Astrocyte (in vitro differentiated cells and primary cell): ENCODE results near the gene RNGTT. TPM values are rescaled to one million over a fixed set of nuclear protein-coding genes. Genes with fewer than 3 reads are reported as not detected.

Source experiments
- DNase-seq: peaks from one replicate; pipeline ENCODE4 v3.0.0-alpha.2; 2010; ENCODE audit warnings: low read depth
- FAIRE-seq: peaks from 2 replicates; lab custom pipeline; 2011; peaks lifted over from hg19 to GRCh38; lab: Jason Lieb, UNC
- H2AFZ ChIP-seq: 2 replicates; pipeline ENCODE4 v1.6.0; 2012; ENCODE audit warnings: low read depth, low read length, inconsistent platforms
- H3K27ac ChIP-seq: 2 replicates; pipeline ENCODE4 v1.5.1; 2011; ENCODE audit warnings: low read depth, low read length, inconsistent platforms
- H3K27me3 ChIP-seq: 2 replicates; pipeline ENCODE4 v1.6.0; 2011; ENCODE audit warnings: low read length, inconsistent platforms; ENCODE audit not compliant: insufficient read depth
- H3K36me3 ChIP-seq: 2 replicates; pipeline ENCODE4 v1.5.1; 2011; ENCODE audit warnings: low read length, inconsistent platforms; ENCODE audit not compliant: insufficient read depth
- H3K4me1 ChIP-seq: 2 replicates; pipeline ENCODE4 v1.5.1; 2011; ENCODE audit warnings: low read length, inconsistent platforms; ENCODE audit not compliant: insufficient read depth
- H3K4me2 ChIP-seq: 2 replicates; pipeline ENCODE4 v1.6.0; 2012; ENCODE audit warnings: low read length, inconsistent platforms
- H3K4me3 ChIP-seq: 2 replicates; pipeline ENCODE4 v1.5.1; 2011; ENCODE audit warnings: low read depth, mild to moderate bottlenecking, low read length, inconsistent platforms; ENCODE audit not compliant: insufficient read depth
- H3K79me2 ChIP-seq: 2 replicates; pipeline ENCODE4 v1.6.0; 2012; ENCODE audit warnings: mild to moderate bottlenecking, low read length, inconsistent platforms; ENCODE audit not compliant: insufficient read depth
- H3K9ac ChIP-seq: 2 replicates; pipeline ENCODE4 v1.6.0; 2012; ENCODE audit warnings: mild to moderate bottlenecking, low read length, inconsistent platforms
- H3K9me3 ChIP-seq: 2 replicates; pipeline ENCODE4 v1.5.1; 2012; ENCODE audit warnings: low read depth, mild to moderate bottlenecking, low read length, inconsistent platforms; ENCODE audit not compliant: insufficient read depth
- H4K20me1 ChIP-seq: 2 replicates; pipeline ENCODE4 v1.6.0; 2012; ENCODE audit warnings: low read length, inconsistent platforms; ENCODE audit not compliant: insufficient read depth
- H3K27ac Mint-ChIP-seq: one replicate; pipeline ENCODE4 v1.8.0; 2021; ENCODE audit warnings: mild to moderate bottlenecking, mixed read lengths; ENCODE audit not compliant: unreplicated experiment
- H3K27me3 Mint-ChIP-seq: one replicate; pipeline ENCODE4 v1.8.0; 2021; ENCODE audit warnings: low read depth, mixed read lengths; ENCODE audit not compliant: unreplicated experiment
- H3K36me3 Mint-ChIP-seq: one replicate; pipeline ENCODE4 v1.8.0; 2021; ENCODE audit warnings: low read depth, mixed read lengths; ENCODE audit not compliant: unreplicated experiment
- H3K4me1 Mint-ChIP-seq: one replicate; pipeline ENCODE4 v1.8.0; 2021; ENCODE audit warnings: low read depth, mixed read lengths; ENCODE audit not compliant: unreplicated experiment
- H3K4me3 Mint-ChIP-seq: one replicate; pipeline ENCODE4 v1.8.0; 2021; ENCODE audit warnings: mild to moderate bottlenecking, moderate library complexity, mixed read lengths; ENCODE audit not compliant: unreplicated experiment
- H3K9me3 Mint-ChIP-seq: one replicate; pipeline ENCODE4 v1.8.0; 2021; ENCODE audit warnings: mild to moderate bottlenecking, mixed read lengths; ENCODE audit not compliant: unreplicated experiment
- EZH2 ChIP-seq: IDR thresholded peaks from 2 replicates; pipeline ENCODE4 v1.6.1; 2012; ENCODE audit warnings: mild to moderate bottlenecking, low read length, inconsistent platforms; ENCODE audit not compliant: insufficient read depth
- total RNA-seq: library from RNA; stranded (reverse); gene quantifications from 2 replicates; pipeline ENCODE4 v1.2.1, GENCODE V29; 2021
- TF ChIP-seq, protein P1 (sequence below): IDR thresholded peaks from 2 replicates; pipeline ENCODE4 v1.5.1; 2011; ENCODE audit warnings: low read depth, mild to moderate bottlenecking, inconsistent platforms, low read length, moderate library complexity; ENCODE audit not compliant: insufficient read depth

The RNGTT gene
- total RNA-seq, 1 donor from 2014 or later = 16.0 TPM

DNA sequence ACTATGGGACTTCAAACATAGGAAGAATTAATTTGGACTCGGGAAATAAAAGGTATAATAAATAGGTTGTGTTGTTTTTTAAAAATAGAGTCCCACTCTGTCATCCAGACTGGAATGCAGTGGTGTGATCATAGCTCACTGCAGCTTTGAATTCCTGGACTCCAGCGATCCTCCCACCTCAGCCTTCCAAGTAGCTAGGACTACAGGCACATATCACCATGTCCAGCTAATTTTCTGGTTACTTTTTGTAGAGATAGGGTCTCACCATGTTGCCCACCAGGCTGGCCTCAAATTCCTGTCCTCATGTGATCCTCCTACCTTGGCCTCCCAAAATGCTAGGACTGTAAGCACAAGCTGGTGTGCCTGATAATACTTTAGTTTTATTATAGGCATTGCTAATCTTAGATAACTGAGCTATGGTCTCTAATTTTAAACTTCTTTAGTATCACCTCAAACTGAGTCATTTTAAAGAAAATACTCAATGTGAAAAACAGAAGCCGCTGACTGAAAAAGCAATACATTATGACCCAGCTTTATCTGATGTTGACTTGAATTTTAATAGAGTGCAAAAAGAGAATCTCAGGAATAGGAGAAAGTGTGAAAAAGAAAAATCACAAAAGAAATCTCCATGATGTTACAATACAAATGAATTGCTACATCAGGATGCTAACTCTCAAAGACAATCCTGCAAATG is 251.0 kb downstream of the RNGTT start:
- Mint-ChIP-seq H3K4me3 (no peak overlapping the region), H3K9me3 (peaks cover 1% of the 10 kb centered on the region), H3K27me3 (no peaks in the 10 kb centered on the region), H3K4me1 (peaks cover 7% of the 10 kb centered on the region), H3K27ac (peak overlapping the region; percentile 80), H3K36me3 (peaks cover 8% of the 10 kb centered on the region)
- no peak overlapping the region for H3K27ac ChIP-seq
- no peaks in the 10 kb centered on the region for H3K36me3 ChIP-seq
- H4K20me1 ChIP-seq = no peaks in the 10 kb centered on the region
- H3K4me1 ChIP-seq = no peaks in the 10 kb centered on the region
- H3K27me3 ChIP-seq = no peaks in the 10 kb centered on the region
- H3K4me2 ChIP-seq = no peak overlapping the region
- TF ChIP-seq, protein P1, sequence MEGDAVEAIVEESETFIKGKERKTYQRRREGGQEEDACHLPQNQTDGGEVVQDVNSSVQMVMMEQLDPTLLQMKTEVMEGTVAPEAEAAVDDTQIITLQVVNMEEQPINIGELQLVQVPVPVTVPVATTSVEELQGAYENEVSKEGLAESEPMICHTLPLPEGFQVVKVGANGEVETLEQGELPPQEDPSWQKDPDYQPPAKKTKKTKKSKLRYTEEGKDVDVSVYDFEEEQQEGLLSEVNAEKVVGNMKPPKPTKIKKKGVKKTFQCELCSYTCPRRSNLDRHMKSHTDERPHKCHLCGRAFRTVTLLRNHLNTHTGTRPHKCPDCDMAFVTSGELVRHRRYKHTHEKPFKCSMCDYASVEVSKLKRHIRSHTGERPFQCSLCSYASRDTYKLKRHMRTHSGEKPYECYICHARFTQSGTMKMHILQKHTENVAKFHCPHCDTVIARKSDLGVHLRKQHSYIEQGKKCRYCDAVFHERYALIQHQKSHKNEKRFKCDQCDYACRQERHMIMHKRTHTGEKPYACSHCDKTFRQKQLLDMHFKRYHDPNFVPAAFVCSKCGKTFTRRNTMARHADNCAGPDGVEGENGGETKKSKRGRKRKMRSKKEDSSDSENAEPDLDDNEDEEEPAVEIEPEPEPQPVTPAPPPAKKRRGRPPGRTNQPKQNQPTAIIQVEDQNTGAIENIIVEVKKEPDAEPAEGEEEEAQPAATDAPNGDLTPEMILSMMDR = no peak
- no peak for TF ChIP-seq EZH2
- H3K9me3 ChIP-seq = no peaks in the 10 kb centered on the region
- DNase-seq (no peak), FAIRE-seq (no peak)
- H3K9ac ChIP-seq = no peak overlapping the region
- H2AFZ ChIP-seq = no peak overlapping the region
- H3K4me3 ChIP-seq = no peak overlapping the region
- H3K79me2 ChIP-seq = no peaks in the 10 kb centered on the region

DNA sequence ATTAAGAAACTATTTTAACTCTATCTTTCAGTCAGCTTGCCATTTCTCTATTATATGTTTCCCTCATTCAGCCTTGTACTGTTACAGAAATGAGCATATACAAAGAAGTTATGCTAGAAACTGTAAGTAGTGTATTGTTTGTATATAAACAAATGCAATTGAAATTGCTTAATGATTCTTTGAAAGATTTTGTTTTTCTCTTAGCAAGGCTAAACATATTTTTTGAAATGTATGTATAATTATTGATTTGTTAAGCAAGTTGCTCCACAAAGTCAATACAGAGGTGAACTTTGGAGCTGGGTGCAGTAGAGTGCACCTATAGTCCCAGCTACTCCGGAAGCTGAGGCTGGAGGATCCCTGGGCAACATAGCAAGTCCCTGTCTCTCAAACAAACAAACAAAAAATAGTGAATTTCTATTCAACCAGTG is 253.6 kb downstream of the RNGTT start:
- Histone ChIP-seq H3K4me2 (no peak overlapping the region), H3K4me3 (no peak overlapping the region), H3K4me1 (no peaks in the 10 kb centered on the region), H3K79me2 (no peaks in the 10 kb centered on the region), H3K27me3 (no peaks in the 10 kb centered on the region), H4K20me1 (no peaks in the 10 kb centered on the region), H2AFZ (no peak overlapping the region), H3K27ac (no peak overlapping the region), H3K36me3 (no peaks in the 10 kb centered on the region), H3K9me3 (no peaks in the 10 kb centered on the region), H3K9ac (no peak overlapping the region)
- Mint-ChIP-seq H3K4me1 (peaks cover 7% of the 10 kb centered on the region), H3K27ac (no peak overlapping the region), H3K27me3 (no peaks in the 10 kb centered on the region), H3K4me3 (no peak overlapping the region), H3K9me3 (no peaks in the 10 kb centered on the region), H3K36me3 (peaks cover 1% of the 10 kb centered on the region)
- no peak for FAIRE-seq
- DNase-seq = no peak
- TF ChIP-seq, protein P1 = no peak
- no peak for TF ChIP-seq EZH2

DNA sequence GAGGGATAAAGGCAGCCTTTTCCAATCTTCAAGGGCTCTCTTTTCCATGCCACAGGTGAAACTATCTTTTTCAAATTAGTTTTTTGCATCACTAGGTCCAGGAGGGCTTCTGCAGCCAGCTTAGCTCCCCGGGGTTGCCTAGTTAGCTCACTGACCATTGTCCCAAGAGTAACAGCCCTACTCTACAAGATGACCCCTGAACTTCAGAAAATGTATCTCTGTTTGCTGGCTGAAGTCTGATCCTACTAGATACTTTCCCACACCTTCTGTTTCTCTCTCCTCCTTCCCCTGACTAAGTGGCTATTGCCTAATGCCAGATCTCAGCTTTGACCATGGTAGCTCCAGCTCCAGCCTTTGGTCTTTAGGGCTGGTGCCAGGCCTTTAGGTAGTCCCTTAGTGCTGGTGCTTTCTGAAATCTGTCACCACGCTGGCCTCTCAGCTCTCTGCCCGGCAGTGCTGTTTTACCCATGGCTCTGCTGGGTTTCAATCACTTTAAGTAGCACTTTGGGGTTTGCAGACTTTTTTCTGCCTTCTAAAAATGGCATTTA is 255.1 kb downstream of the RNGTT start:
- no peaks in the 10 kb centered on the region for H3K36me3 ChIP-seq
- Mint-ChIP-seq H3K4me1 (peaks cover 7% of the 10 kb centered on the region), H3K36me3 (no peaks in the 10 kb centered on the region), H3K27ac (no peak overlapping the region), H3K9me3 (peaks cover 3% of the 10 kb centered on the region), H3K4me3 (peak overlapping the region; percentile 8), H3K27me3 (no peaks in the 10 kb centered on the region)
- no peak for FAIRE-seq
- no peaks in the 10 kb centered on the region for H3K4me1 ChIP-seq
- H3K27me3 ChIP-seq = no peaks in the 10 kb centered on the region
- TF ChIP-seq, protein P1 = no peak
- TF ChIP-seq EZH2 = no peak
- no peaks in the 10 kb centered on the region for H4K20me1 ChIP-seq
- no peak overlapping the region for H2AFZ ChIP-seq
- H3K9ac ChIP-seq = no peak overlapping the region
- no peaks in the 10 kb centered on the region for H3K79me2 ChIP-seq
- H3K4me2 ChIP-seq = no peak overlapping the region
- H3K27ac ChIP-seq = no peak overlapping the region
- no peak for DNase-seq
- H3K9me3 ChIP-seq = no peaks in the 10 kb centered on the region
- H3K4me3 ChIP-seq = no peak overlapping the region
